IMR-90 (cell line): Measurements from ENCODE around the gene CENPK. TPM values are rescaled to one million over a fixed set of nuclear protein-coding genes. Genes with fewer than 3 reads are reported as not detected.

Experiments used
- ATAC-seq: fragments of 200-7000 bp; cut with Tn5 transposase; 2 replicates; pipeline ENCODE4 v1.9.1; 2020; ENCODE audit warnings: low read depth, mild to moderate bottlenecking, moderate library complexity
- BruUV-seq: library from RNA; stranded (reverse); fragments of 400-500 nt; replicated peaks from 2 replicates; lab custom pipeline; 2021; lab: Mats Ljungman, UMichigan
- CTCF ChIA-PET: fragments of 300-600 bp; formaldehyde crosslinking; extraction: SDS; loops from one replicate; lab custom pipeline; 2021; ENCODE audit warnings: antibody characterized with exemption; lab: Yijun Ruan, JAX
- POLR2A ChIA-PET: fragments of 300-600 bp; sonication (Branson Sonifier 250); formaldehyde crosslinking; loops from one replicate; lab custom pipeline; 2022; ENCODE audit warnings: antibody characterized with exemption; ENCODE audit not compliant: unreplicated experiment; lab: Charles Lee
- DNase-seq: peaks from one replicate; pipeline ENCODE4 v3.0.0; 2013
- H2AFZ ChIP-seq: replicated peaks from 2 replicates; pipeline ENCODE3; 2013; ENCODE audit warnings: low read length, mild to moderate bottlenecking; ENCODE audit not compliant: poor library complexity
- H2AK5ac ChIP-seq: 2 replicates; pipeline ENCODE4 v1.6.1; 2013; ENCODE audit warnings: low read depth, low read length, inconsistent platforms
- H2AK9ac ChIP-seq: replicated peaks from 2 replicates; pipeline ENCODE3; 2013; ENCODE audit warnings: mild to moderate bottlenecking, low read depth, low read length, moderate library complexity; ENCODE audit not compliant: poor library complexity
- H2BK120ac ChIP-seq: 2 replicates; pipeline ENCODE4 v1.6.1; 2013; ENCODE audit warnings: low read depth, low read length, inconsistent platforms
- H2BK15ac ChIP-seq: 3 replicates; pipeline ENCODE4 v1.6.1; 2013; ENCODE audit warnings: low read depth, low read length, inconsistent platforms
- H2BK20ac ChIP-seq: 2 replicates; pipeline ENCODE4 v1.6.1; 2013; ENCODE audit warnings: low read depth, mild to moderate bottlenecking, inconsistent platforms, low read length, moderate library complexity
- H2BK5ac ChIP-seq: 2 replicates; pipeline ENCODE4 v1.6.1; 2013; ENCODE audit warnings: mild to moderate bottlenecking, low read depth, low read length, inconsistent platforms; ENCODE audit not compliant: poor library complexity, severe bottlenecking
- H3K14ac ChIP-seq: replicated peaks from 2 replicates; pipeline ENCODE4 v1.6.1; 2013; ENCODE audit warnings: low read depth, low read length, inconsistent platforms
- H3K18ac ChIP-seq: 2 replicates; pipeline ENCODE4 v1.6.1; 2013; ENCODE audit warnings: low read depth, low read length, control low read depth
- H3K23ac ChIP-seq: 2 replicates; pipeline ENCODE4 v1.6.1; 2013; ENCODE audit warnings: low read depth, low read length, inconsistent platforms
- H3K27ac ChIP-seq: 2 replicates; pipeline ENCODE4 v1.5.1; 2013; ENCODE audit warnings: mild to moderate bottlenecking, control low read depth, low read length; ENCODE audit not compliant: insufficient read depth
- H3K27me3 ChIP-seq: 2 replicates; pipeline ENCODE4 v1.6.1; 2013; ENCODE audit warnings: low read length; ENCODE audit not compliant: control insufficient read depth, insufficient read depth
- H3K36me3 ChIP-seq: 2 replicates; pipeline ENCODE4 v1.6.1; 2013; ENCODE audit warnings: low read length, mixed read lengths; ENCODE audit not compliant: control insufficient read depth, insufficient read depth
- H3K4ac ChIP-seq: 2 replicates; pipeline ENCODE4 v1.6.1; 2013; ENCODE audit warnings: low read depth, low read length, inconsistent platforms
- H3K4me1 ChIP-seq: 2 replicates; pipeline ENCODE4 v1.6.1; 2013; ENCODE audit warnings: low read length, mixed read lengths; ENCODE audit not compliant: control insufficient read depth, insufficient read depth
- H3K4me2 ChIP-seq: 2 replicates; pipeline ENCODE4 v1.6.1; 2013; ENCODE audit warnings: low read depth, mild to moderate bottlenecking, control low read depth, low read length, moderate library complexity
- H3K4me3 ChIP-seq: 2 replicates; pipeline ENCODE4 v1.5.1; 2013; ENCODE audit warnings: low read depth, mild to moderate bottlenecking, control low read depth, low read length, moderate library complexity; ENCODE audit not compliant: insufficient read depth
- H3K56ac ChIP-seq: 2 replicates; pipeline ENCODE4 v1.6.1; 2013; ENCODE audit warnings: low read length, inconsistent platforms; ENCODE audit not compliant: insufficient read depth; ENCODE audit errors: extremely low read depth
- H3K79me1 ChIP-seq, 2 experiments: 2 replicates each; pipeline ENCODE4 v1.6.1; 2013; ENCODE audit warnings: low read length in 2 of 2, inconsistent platforms in 1 of 2, low read depth in 1 of 2
- H3K9ac ChIP-seq: 2 replicates; pipeline ENCODE4 v1.6.1; 2013; ENCODE audit warnings: low read depth, low read length, control low read depth
- H3K9me1 ChIP-seq: 2 replicates; pipeline ENCODE4 v1.6.1; 2013; ENCODE audit warnings: low read length, inconsistent platforms; ENCODE audit not compliant: insufficient read depth
- H3K9me3 ChIP-seq: 2 replicates; pipeline ENCODE4 v1.6.1; 2013; ENCODE audit warnings: low read length; ENCODE audit not compliant: control insufficient read depth, insufficient read depth
- H4K20me1 ChIP-seq: 2 replicates; pipeline ENCODE4 v1.6.1; 2013; ENCODE audit warnings: low read length, inconsistent platforms; ENCODE audit not compliant: insufficient read depth
- H4K5ac ChIP-seq: 2 replicates; pipeline ENCODE4 v1.6.1; 2013; ENCODE audit warnings: mild to moderate bottlenecking, low read depth, low read length, control low read depth
- H4K8ac ChIP-seq, 2 experiments: 2 replicates each; pipeline ENCODE4 v1.6.1; 2013; ENCODE audit warnings: low read depth in 2 of 2, low read length in 2 of 2, control low read depth in 1 of 2, inconsistent platforms in 1 of 2
- H4K91ac ChIP-seq: 2 replicates; pipeline ENCODE4 v1.6.1; 2013; ENCODE audit warnings: low read depth, low read length, inconsistent platforms; ENCODE audit not compliant: insufficient read depth
- CEBPB ChIP-seq: IDR thresholded peaks from 2 replicates; pipeline ENCODE4 v1.6.1; 2012; ENCODE audit warnings: low read depth, low read length, improper control_type of control experiment
- RAD21 ChIP-seq: IDR thresholded peaks from 2 replicates; pipeline ENCODE4 v1.6.1; 2012; ENCODE audit warnings: low read length, improper control_type of control experiment
- WGBS, 2 experiments: methylation state at CpG; one replicate each; pipeline versions ENCODE4 v1.1.5 to v1.1.7; 2013; ENCODE audit warnings: missing lambda C conversion rate in 2 of 2; ENCODE audit not compliant: insufficient read length in 1 of 2; ENCODE audit errors: extremely low coverage in 2 of 2; 5-methylcytosine and 5-hydroxymethylcytosine counted together
- dilution Hi-C: fragments of 300-500 bp; cut with HindIII; formaldehyde crosslinking; loops from one replicate; pipeline ENCODE4 v1.14.3; 2018; ENCODE audit warnings: low sequenced_read_pairs; ENCODE audit not compliant: unreplicated experiment
- in situ Hi-C: fragments of 300-500 bp; cut with MboI; formaldehyde crosslinking; loops from 3 replicates; pipeline ENCODE4 v1.14.3; 2019; ENCODE audit warnings: low sequenced_read_pairs, inconsistent platforms, mixed read lengths
- intact Hi-C: fragments of 100-400 bp; cut with micrococcal nuclease; formaldehyde crosslinking; loops from 2 replicates; pipeline ENCODE4 v1.10.0; 2022
- microRNA-seq, 2 experiments: library from miRNA; stranded (forward) in 1 of 2; unstranded in 1 of 2; fragments of 10-50 nt in 1 of 2; fragments of <30 nt in 1 of 2; gene quantifications in 1 of 2; microRNA quantifications in 1 of 2; one replicate each; pipeline versions ENCODE3 to v1.1.0; 2013 to 2020; ENCODE audit not compliant: insufficient read depth in 1 of 2, insufficient read length in 1 of 2, unreplicated experiment in 1 of 2
- polyA plus RNA-seq, 3 experiments: library from polyadenylated mRNA; depleted of rRNA; stranded (reverse); fragments of >200 nt; gene quantifications; 2 replicates each; pipeline ENCODE4 v1.2.3, GENCODE V29; 2012; ENCODE audit warnings: low replicate concordance in 1 of 3
- small RNA-seq, 5 experiments: library from RNA; depleted of rRNA; stranded (forward); fragments of <200 nt; gene quantifications; one replicate each; pipeline ENCODE3, GENCODE V24; 2012
- total RNA-seq: library from RNA; depleted of rRNA; stranded (reverse); fragments of >200 nt; gene quantifications from 2 replicates; pipeline ENCODE4 v1.2.3, GENCODE V29; 2012; rRNA removed

Gene CENPK
- total and polyA plus RNA-seq, 2 of the 4 experiments (the other 2 are of a cell fraction), result 5.6 to 9.4 TPM

GRCh38 chr5:65468633-65469032, 94.3 kb downstream of the CENPK start:
- H3K79me1 ChIP-seq, result peaks cover 25 to 37% of the 10 kb centered on the region in 2 experiments
- H3K9me3 ChIP-seq, result no peaks in the 10 kb centered on the region
- no peak overlapping the region for H2AK9ac ChIP-seq
- H3K27me3 ChIP-seq, result no peaks in the 10 kb centered on the region
- peaks cover 5% of the 10 kb centered on the region; the same call in 1 of the 2 replicates for H3K4me1 ChIP-seq
- H2BK20ac ChIP-seq, result peak overlapping the region; percentile 46; the same call in 1 of the 2 replicates
- in situ Hi-C loops (no loop called here), dilution Hi-C loops (no loop called here), intact Hi-C loops (no loop called here)
- H3K9ac ChIP-seq, result no peak overlapping the region
- H4K91ac ChIP-seq, result no peak overlapping the region
- no peak overlapping the region for H4K5ac ChIP-seq
- ChIA-PET POLR2A (no interaction called here), CTCF (no interaction called here)
- H3K9me1 ChIP-seq, result peaks cover 4% of the 10 kb centered on the region; the same call in 1 of the 2 replicates
- ATAC-seq, result peak; percentile 42
- 0 out of 4 replicates have a peak overlapping the region, but pooled peaks of 1 of the 2 experiments have one; percentile 37 for H4K8ac ChIP-seq
- no peak overlapping the region; the same call in 1 of the 2 replicates for H3K4ac ChIP-seq
- TF ChIP-seq RAD21 (no peak), CEBPB (peak; percentile 94)
- H2AK5ac ChIP-seq, result no peak overlapping the region
- peak overlapping the region; percentile 68 for H2BK120ac ChIP-seq
- no peak overlapping the region for H3K4me3 ChIP-seq
- no peaks in the 10 kb centered on the region for H4K20me1 ChIP-seq
- no peak overlapping the region for H2BK15ac ChIP-seq
- no peak overlapping the region for H3K27ac ChIP-seq
- no TSS peak for BruUV-seq
- peaks cover 1% of the 10 kb centered on the region; the same call in 1 of the 2 replicates for H3K36me3 ChIP-seq
- 58% methylated on average over 2 of the region's 3 CpGs; no CpG with 5 or more reads in 1 of the 2 experiments for WGBS, 2 experiments
- H3K56ac ChIP-seq, result peak overlapping the region; percentile 36; the same call in 1 of the 2 replicates
- no peak overlapping the region for H3K14ac ChIP-seq
- no peak overlapping the region for H2AFZ ChIP-seq
- peak overlapping the region; percentile 48; the same call in 1 of the 2 replicates for H3K23ac ChIP-seq
- peak overlapping the region; percentile 50; the same call in 1 of the 2 replicates for H3K4me2 ChIP-seq
- H3K18ac ChIP-seq, result peak overlapping the region; percentile 47; the same call in 1 of the 2 replicates
- DNase-seq, result peak; percentile 44
- H2BK5ac ChIP-seq, result peak overlapping the region; percentile 84

Small RNA genes within 50 kb of the gene (microRNA-seq; reads per million reads assigned to microRNA genes)
- gene RNU6-540P (ENCODE audit: insufficient read depth, insufficient read length), result not detected

Small RNA genes within 50 kb of the gene (small RNA-seq; reads per million reads assigned to genes)
- gene RNU6-540P, result 0 reads per million in 5 experiments

Other genes with a start within 250 kb of the CENPK start
- 160 and 173 TPM in 2 replicates for gene ADAMTS6, start 81.2 kb downstream of the CENPK start, total RNA-seq
- gene ADAMTS6, start 81.2 kb downstream of the CENPK start, polyA plus RNA-seq (2012; rRNA removed), result 21.0 and 23.9 TPM in 2 replicates
- gene PPWD1, start 128 bp upstream of the CENPK start, total RNA-seq, result 17.9 and 30.8 TPM in 2 replicates
- 8.4 and 12.5 TPM in 2 replicates for gene PPWD1, start 128 bp upstream of the CENPK start, polyA plus RNA-seq (2012; rRNA removed)
- gene TRIM23, start 61.2 kb upstream of the CENPK start, total RNA-seq, result 28.9 and 33.1 TPM in 2 replicates
- gene TRIM23, start 61.2 kb upstream of the CENPK start, polyA plus RNA-seq (2012; rRNA removed), result 3.7 and 4.1 TPM in 2 replicates
- gene SHLD3, start 61.9 kb upstream of the CENPK start, total RNA-seq, result 2.5 and 3.9 TPM in 2 replicates
- gene SHLD3, start 61.9 kb upstream of the CENPK start, polyA plus RNA-seq (2012; rRNA removed), result 1.6 and 1.7 TPM in 2 replicates
- 17.2 and 26.7 TPM in 2 replicates for gene TRAPPC13, start 61.9 kb upstream of the CENPK start, total RNA-seq
- 9.6 and 10.1 TPM in 2 replicates for gene TRAPPC13, start 61.9 kb upstream of the CENPK start, polyA plus RNA-seq (2012; rRNA removed)
- 15.1 and 25.6 TPM in 2 replicates for gene SGTB, start 158.9 kb upstream of the CENPK start, total RNA-seq
- 5.9 and 7.5 TPM in 2 replicates for gene SGTB, start 158.9 kb upstream of the CENPK start, polyA plus RNA-seq (2012; rRNA removed)
- gene NLN, start 159.0 kb upstream of the CENPK start, total RNA-seq, result 37.1 and 50.3 TPM in 2 replicates
- 14.2 and 19.1 TPM in 2 replicates for gene NLN, start 159.0 kb upstream of the CENPK start, polyA plus RNA-seq (2012; rRNA removed)